Adipocyte (in vitro differentiated cells): Measurements from ENCODE around the gene ULK2.

Source experiments
- DNase-seq: peaks from one replicate; pipeline ENCODE4 v3.0.0-alpha.2; 2015; ENCODE audit warnings: low read depth
- H3K27me3 ChIP-seq: replicated peaks from 2 replicates; pipeline ENCODE4 v1.7.0; 2013; ENCODE audit warnings: mild to moderate bottlenecking, low read length, moderate library complexity; ENCODE audit not compliant: control insufficient read depth, insufficient read depth
- H3K36me3 ChIP-seq: 2 replicates; pipeline ENCODE4 v1.7.0; 2013; ENCODE audit warnings: low read length, mild to moderate bottlenecking, moderate library complexity; ENCODE audit not compliant: control insufficient read depth, insufficient read depth, severe bottlenecking
- H3K4me1 ChIP-seq: 2 replicates; pipeline ENCODE4 v1.7.0; 2013; ENCODE audit warnings: mild to moderate bottlenecking, low read length, moderate library complexity; ENCODE audit not compliant: control insufficient read depth, insufficient read depth
- H3K4me3 ChIP-seq: 2 replicates; pipeline ENCODE4 v1.7.0; 2013; ENCODE audit warnings: mild to moderate bottlenecking, low read length, moderate library complexity
- H3K9ac ChIP-seq: 2 replicates; pipeline ENCODE4 v1.7.0; 2013; ENCODE audit warnings: mild to moderate bottlenecking, low read length, moderate library complexity
- H3K9me3 ChIP-seq: 2 replicates; pipeline ENCODE4 v1.7.0; 2013; ENCODE audit warnings: mild to moderate bottlenecking, low read length, moderate library complexity; ENCODE audit not compliant: control insufficient read depth

Gene ULK2

DNA sequence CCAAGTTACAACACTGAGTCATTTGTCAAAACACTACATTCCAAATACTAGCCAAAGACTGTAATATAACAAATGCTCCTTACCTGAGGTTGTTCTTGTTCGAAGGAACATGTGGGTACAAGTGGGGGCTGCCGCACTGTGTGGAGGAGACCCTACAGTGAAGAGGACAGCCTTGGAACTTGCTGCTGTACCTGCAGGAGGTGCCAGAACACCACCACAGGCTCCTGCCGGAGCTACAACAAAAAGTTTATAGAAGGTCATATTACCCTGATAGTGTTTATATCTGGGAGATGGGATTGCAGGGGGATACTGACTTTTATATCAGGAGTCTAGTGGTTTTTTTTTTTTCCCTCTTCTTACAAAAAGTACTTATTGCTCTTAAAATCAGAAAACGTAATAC, 81.9 kb downstream of the ULK2 start:
- Histone ChIP-seq H3K9ac (no peak overlapping the region), H3K9me3 (no peaks in the 10 kb centered on the region), H3K4me1 (peaks cover 5% of the 10 kb centered on the region), H3K36me3 (peaks cover 49% of the 10 kb centered on the region), H3K27me3 (no peaks in the 10 kb centered on the region), H3K4me3 (no peak overlapping the region)
- no peak for DNase-seq

DNA sequence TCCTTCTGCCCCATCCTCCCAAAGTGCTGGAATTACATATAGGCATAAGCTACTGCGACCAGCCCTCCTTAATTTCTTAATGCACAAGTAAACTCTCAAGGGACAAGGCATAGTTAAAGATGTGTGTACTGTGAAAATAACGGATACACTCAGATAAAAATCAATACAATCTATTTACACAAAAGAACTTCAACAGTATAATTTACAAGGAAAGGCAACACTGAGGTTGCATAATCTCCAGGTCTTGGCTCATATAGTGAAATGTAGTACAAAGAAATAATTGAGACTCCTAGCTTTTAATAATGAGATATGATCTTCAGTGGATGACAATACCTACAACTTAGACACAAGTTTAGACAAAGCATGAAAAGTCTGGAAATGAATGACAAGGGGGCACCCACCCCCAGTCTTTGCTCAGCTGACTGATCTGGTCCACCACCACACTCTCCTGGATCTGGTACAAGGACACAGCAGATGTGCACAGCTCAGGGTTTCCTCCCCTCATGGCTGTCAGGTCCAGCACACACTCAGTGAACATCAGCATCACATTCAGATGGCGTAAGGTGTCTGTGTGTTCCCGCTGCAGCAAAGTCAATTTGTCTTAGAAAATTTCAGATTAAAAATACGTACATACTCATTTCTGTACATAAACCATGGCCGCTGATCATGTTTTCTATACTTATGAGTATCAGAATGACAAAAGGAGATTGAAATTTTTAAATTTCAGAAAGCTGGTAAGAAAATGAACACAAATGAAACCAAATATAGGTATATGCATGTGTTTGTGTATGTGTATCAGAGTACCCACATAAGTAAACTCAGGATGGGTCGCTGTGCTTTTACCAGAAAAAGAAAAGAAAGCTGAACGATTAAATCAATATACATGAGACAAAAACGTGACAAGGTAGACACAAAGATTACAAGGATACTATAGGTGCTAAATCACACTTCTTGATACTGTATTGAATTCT, 86.0 kb downstream of the ULK2 start:
- Histone ChIP-seq H3K9me3 (no peaks in the 10 kb centered on the region), H3K27me3 (no peaks in the 10 kb centered on the region), H3K4me1 (no peaks in the 10 kb centered on the region), H3K4me3 (no peak overlapping the region), H3K36me3 (peaks cover 52% of the 10 kb centered on the region), H3K9ac (no peak overlapping the region)
- no peak for DNase-seq

DNA sequence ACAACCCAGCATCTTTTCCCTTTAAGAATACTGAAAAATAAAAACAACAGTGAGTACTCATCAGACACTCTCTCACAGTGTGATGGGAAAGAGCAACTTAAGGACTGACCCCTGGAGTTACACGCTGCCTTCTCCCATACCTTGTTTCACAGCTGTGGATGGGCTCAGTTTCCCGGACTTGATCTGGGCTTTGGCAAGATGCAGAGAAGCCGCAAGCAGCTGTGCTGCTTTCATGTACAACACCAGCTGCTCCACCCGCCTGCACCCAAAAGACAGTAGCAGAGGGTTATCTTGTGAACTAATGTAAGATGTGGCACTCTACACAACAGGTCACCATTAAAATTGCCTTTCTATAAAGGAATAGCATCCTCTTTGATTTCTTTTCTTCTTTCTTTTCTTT, 86.9 kb downstream of the ULK2 start:
- peaks cover 58% of the 10 kb centered on the region for H3K36me3 ChIP-seq
- no peaks in the 10 kb centered on the region for H3K9me3 ChIP-seq
- no peaks in the 10 kb centered on the region for H3K27me3 ChIP-seq
- DNase-seq: no peak
- no peak overlapping the region for H3K9ac ChIP-seq
- no peak overlapping the region for H3K4me3 ChIP-seq
- H3K4me1 ChIP-seq: no peaks in the 10 kb centered on the region

DNA sequence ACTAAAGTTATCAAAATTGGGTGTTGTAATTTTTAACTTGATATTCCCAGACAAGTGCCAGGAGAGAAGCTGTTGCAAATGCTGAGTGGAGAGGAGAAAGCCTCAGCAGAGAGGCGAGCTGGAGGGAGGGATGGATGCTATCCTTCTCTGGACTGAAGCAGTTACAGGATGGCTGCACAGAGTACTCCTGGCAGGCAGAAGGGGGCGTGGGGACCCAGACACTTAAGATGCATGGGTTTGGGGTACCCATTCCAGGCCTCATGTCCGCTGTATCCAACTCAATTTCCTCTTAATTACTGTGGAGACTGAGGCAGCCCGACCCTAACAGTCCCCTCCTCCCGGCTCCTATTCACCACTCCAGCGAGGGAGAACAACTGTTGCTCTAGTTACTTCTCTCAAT, 94.2 kb downstream of the ULK2 start:
- no peak for DNase-seq
- peaks cover 29% of the 10 kb centered on the region for H3K4me1 ChIP-seq
- H3K27me3 ChIP-seq: no peaks in the 10 kb centered on the region
- H3K9ac ChIP-seq: no peak overlapping the region
- no peak overlapping the region for H3K4me3 ChIP-seq
- peaks cover 41% of the 10 kb centered on the region for H3K36me3 ChIP-seq
- no peaks in the 10 kb centered on the region for H3K9me3 ChIP-seq

DNA sequence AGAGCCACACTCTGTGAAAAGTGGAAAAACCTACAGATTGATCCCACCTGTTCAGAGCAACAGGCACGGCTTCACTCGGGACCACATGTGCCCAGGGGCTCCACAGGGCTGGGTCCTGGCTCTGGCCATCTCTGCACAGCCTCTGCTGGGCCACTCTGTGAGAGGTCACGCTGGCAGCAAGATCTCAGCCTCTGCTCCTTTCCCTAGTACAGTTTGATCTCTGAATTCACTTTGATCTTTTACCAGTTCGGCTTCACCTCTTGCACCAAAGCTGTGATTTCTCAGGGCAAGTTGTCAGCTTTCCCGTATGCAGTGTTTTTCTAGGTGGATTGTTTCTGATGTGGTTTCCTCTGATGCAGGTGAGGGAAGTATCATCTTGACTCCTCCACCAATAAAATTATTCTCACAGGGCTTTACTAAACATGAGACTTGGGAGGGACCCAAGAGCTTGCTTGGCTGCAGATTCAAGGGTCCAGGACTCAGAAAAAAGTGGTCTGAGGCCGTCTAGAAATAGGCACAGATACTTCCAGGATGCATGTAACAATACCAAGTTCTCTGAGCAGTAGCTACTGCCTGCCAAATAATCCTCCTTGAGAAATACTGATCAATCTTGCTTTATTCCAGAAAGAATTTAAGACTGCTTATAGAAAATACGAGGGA, 95.6 kb downstream of the ULK2 start:
- Histone ChIP-seq H3K4me1 (peaks cover 29% of the 10 kb centered on the region), H3K9ac (no peak overlapping the region), H3K27me3 (no peaks in the 10 kb centered on the region), H3K36me3 (peaks cover 31% of the 10 kb centered on the region), H3K4me3 (no peak overlapping the region), H3K9me3 (no peaks in the 10 kb centered on the region)
- DNase-seq: no peak

DNA sequence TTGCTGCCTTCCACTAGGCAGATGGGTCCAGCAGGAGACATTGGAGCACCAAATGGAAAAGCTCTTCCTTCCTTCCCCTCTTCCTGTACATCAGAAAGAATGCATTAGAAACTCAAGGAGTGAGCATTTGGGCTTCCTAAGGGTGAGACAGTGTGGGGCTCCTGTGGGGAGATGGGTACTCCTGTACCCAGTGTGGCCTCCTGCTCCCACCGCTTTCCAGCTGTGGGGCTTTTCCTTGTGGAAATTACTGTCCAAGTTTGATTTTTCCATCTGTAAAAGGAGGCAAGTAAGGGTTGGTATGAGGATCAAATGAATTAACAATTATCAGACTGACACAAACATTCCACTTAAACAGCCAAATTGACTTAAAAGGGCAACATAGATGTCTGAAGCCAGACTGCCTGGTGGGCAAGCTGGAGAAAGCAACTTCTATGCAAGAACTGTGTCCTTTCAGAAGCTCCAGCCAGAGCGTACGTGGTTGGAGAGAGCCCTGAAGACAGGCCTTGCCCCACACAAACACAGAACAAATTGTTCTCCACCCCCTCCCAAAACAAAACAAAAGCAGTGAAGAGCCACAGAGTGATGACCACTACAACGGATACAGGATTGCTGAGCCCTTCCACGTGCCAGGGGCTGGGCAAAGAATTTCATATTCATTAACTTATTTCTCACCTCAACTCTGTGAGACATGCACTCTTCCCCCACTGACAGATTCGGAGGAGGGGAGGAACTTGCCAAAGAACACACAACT, 96.6 kb downstream of the ULK2 start:
- DNase-seq: no peak
- Histone ChIP-seq H3K9me3 (no peaks in the 10 kb centered on the region), H3K36me3 (peaks cover 21% of the 10 kb centered on the region), H3K27me3 (no peaks in the 10 kb centered on the region), H3K9ac (no peak overlapping the region), H3K4me3 (no peak overlapping the region), H3K4me1 (peaks cover 31% of the 10 kb centered on the region)

DNA sequence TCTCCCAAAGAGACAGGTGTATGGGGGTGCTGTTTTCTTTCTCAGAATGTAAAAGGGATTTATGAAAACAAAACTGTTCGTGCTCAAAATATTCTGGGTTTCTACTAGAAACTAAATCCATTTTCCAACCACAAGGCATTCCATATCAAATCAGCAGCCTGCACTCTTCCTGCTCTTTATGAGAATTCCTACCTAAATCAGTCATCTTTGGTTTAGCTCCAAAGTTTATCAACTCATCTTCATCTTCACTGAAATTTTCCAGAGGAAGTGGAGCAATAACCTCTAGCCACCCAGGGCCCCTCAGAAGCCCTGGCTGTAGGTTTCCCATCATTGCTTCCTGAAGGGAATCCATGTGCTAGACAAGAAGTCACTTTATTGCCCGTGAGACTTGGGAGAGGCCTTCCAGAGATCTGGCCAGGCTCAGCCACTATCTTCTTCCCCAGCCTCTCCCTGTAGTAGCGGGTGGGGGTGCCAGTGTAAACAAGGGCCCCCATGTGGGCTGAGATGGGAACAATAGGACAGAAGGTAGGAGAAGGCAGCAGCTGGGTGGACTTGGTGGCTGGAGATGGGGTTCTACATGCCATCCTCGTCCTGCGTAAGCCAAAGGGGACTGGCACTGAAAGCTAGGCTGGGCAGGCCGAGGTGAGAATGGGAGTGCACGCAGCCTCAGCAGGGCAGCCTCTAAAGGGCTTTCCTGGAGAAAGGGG, 97.6 kb downstream of the ULK2 start:
- no peak overlapping the region for H3K4me3 ChIP-seq
- no peaks in the 10 kb centered on the region for H3K27me3 ChIP-seq
- H3K9me3 ChIP-seq: no peaks in the 10 kb centered on the region
- H3K9ac ChIP-seq: no peak overlapping the region
- peaks cover 31% of the 10 kb centered on the region for H3K4me1 ChIP-seq
- H3K36me3 ChIP-seq: peaks cover 11% of the 10 kb centered on the region
- DNase-seq: peak; percentile 72

DNA sequence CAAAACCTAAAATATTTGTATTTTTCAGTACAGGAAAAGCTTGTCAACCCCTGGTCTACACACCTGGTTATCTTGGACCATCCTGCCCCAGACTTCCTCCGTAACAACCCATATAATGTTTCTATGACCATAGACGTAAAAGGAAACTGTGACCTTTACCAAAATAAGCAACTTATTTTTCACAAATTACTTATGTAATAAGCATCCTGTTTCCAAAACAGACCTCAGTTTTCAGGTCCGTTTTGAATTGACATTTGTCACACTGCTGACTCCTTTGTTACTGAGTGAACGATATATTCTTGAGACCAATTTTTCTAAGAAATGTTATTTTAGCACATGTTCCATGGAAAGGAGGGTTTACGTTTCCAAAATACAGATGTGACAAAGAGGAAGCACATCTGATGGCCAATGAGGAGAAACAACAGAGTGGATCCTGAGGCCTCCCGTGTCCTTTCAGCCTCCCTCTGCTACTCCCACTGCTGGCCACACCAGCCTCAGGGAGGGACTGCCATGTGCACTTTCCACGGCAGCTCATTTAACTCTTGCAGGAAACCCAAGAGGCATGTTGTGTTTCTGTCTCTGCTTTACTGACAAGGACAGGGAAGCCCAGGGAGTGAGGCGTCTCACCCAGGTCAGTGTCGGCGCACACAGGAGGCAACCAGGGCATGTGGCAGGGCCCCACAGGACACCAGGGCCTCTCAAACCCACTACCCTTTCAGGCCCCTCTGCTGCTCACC, 99.5 kb downstream of the ULK2 start:
- Histone ChIP-seq H3K36me3 (no peaks in the 10 kb centered on the region), H3K27me3 (no peaks in the 10 kb centered on the region), H3K4me3 (no peak overlapping the region), H3K9me3 (no peaks in the 10 kb centered on the region), H3K9ac (peak overlapping the region; percentile 13), H3K4me1 (peaks cover 31% of the 10 kb centered on the region)
- DNase-seq: no peak

DNA sequence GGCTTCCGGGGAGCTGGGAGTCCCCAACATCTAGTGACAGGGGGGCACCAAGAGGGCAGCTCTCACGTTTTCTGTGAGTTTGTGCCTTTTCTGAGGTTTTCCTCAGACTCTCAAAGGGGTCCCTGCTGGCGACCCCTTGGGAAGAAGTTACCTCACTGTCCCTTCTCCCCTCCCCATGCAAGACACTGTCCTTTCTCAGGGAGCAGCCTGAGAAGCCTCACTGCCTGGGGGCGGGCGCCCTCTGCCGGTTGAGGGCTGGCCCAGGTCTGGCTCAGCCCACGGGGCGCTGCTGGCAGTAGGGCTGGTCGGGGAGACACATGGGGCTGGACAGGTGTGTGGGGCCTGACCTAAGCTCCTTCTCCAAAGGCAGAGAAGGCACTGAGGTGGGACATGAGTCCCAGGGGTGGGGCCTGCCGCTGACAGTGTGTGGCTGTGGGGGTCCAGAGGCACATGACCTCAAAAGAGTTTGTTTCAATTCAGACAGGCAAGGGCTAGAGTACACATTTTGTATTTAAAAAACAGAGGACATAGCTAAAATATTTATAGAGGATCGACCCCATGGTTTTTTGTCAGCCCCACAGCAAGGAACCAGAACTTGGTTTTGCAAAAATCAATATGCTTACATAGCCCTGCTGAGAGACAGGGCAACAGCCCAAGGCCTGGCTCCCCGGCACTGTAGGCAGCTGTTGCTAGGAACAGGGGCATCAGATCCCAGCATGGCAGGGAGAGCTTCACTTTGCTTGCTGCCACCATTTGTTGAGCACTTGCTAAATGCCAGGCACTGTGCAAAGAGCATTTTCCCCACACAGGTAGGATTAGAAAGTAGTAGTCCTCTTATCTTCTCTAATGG, 101.1 kb downstream of the ULK2 start:
- DNase-seq: peak; percentile 88
- peaks cover 26% of the 10 kb centered on the region for H3K4me1 ChIP-seq

DNA sequence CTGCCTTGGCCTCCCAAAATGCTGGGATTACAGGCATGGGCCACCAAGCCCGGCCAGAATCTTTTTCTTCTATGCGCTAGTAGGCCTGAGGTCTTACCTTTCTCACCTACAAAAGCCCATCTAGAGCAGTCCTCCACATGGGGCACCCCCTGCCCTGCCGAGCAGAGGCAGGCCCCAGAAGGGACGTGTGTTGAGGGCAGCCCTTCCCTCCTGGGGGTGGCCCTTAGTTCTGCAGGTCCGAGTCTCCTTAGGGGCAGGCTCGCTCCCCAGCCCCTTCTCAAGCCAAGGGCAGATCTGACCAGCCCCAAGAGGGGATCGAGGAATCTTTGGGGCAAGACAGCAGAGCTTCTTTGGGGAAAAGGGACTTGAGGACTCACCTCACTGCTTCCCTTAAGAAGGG, 101.7 kb downstream of the ULK2 start:
- Histone ChIP-seq H3K9ac (no peak overlapping the region), H3K36me3 (no peaks in the 10 kb centered on the region), H3K4me3 (no peak overlapping the region), H3K9me3 (no peaks in the 10 kb centered on the region), H3K27me3 (peaks cover 3% of the 10 kb centered on the region), H3K4me1 (peaks cover 20% of the 10 kb centered on the region)
- no peak for DNase-seq

More for the DNA sequence above, 101.1 kb downstream of the ULK2 start:
- Histone ChIP-seq H3K9ac (no peak overlapping the region), H3K9me3 (no peaks in the 10 kb centered on the region), H3K36me3 (no peaks in the 10 kb centered on the region), H3K4me3 (no peak overlapping the region), H3K27me3 (no peaks in the 10 kb centered on the region)
